ENCODE results near the gene TCERG1.

Gene TCERG1

DNA sequence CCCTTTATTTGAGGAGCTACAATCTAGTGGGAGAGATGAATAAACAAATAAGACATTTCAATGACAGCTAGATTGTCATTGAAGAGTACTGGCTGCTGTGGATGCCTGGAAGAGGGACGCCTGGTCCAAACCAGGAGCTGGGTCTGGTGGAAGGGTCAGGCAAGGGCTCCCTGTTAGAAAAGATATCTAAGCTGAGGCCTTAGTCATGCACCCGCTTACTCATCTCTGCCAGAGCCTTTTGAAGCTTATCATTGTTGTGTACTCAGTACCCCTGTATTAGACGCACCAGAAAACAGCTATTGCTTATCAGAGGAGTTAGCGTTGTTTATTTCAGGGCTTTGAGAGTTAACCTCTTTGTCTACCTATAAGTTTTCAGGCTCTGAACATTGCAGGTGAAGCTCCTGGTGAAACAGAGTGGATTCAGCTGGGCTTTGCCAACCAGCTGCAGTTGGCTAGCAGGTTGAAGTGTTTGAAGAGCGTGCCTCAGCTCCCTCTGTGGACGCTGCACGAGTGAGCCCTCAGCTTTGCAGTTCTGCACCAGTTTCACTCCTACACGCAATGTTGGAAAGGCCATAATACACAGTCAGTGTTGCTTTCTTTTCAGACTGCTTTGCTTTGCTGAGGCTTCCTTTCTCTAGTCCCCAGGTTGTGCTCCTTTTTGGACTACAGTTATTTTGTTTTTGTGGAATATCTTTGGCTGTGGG lies 74.4 kb downstream of the TCERG1 start:
- Histone ChIP-seq H3K4me1 (peaks cover 0 to under 1% (median 0%) of the 10 kb centered on the region in 10 experiments; a peak in 1 of 20 replicates), H3K4me2 (no peak overlapping the region), H3K9ac (no peak overlapping the region), H3K9me3 (replicated peaks in 1 of 11) (no peaks in the 10 kb centered on the region), H3K27me3 (no peaks in the 10 kb centered on the region), H3K4me3 (no peak overlapping the region), H3K36me3 (no peaks in the 10 kb centered on the region), H3K27ac (no peak overlapping the region), H4K20me1 (no peaks in the 10 kb centered on the region; a peak in 1 of 22 replicates)
- TF ChIP-seq Cebpa-rat (IDR thresholded peaks at IDR 0.05): no peak

DNA sequence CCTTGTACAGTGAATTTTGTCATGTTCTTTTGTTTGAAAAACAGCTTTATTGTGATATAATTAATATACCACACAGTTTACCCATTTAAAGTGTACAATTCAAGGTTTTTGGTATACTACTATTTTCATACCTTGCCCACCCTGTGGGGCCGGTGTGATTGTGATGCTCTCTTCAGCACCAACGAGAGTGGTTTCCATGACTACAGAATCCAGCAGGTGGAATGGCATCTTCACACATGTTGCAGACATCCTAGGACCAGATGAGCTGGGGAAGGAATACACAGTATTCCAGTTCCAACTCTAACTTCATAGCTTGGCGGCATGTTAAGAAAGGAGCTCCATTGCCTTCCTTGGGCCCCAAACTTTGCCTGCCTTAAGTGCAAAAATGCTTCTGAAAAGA lies 76.6 kb downstream of the TCERG1 start:
- H3K36me3 ChIP-seq: no peaks in the 10 kb centered on the region
- no peak for TF ChIP-seq Cebpa-rat (IDR thresholded peaks at IDR 0.05)

GRCh38 chr5:146527785-146528184 lies 80.7 kb downstream of the TCERG1 start:
- H3K36me3 ChIP-seq: no peaks in the 10 kb centered on the region
- H3K9me3 ChIP-seq (replicated peaks in 1 of 11): no peaks in the 10 kb centered on the region
- H3K4me3 ChIP-seq: no peak overlapping the region
- no peaks in the 10 kb centered on the region; a peak in 1 of 20 replicates for H3K4me1 ChIP-seq
- no peak for TF ChIP-seq Cebpa-rat (IDR thresholded peaks at IDR 0.05)
- no peak overlapping the region for H3K9ac ChIP-seq
- H3K4me2 ChIP-seq: no peak overlapping the region
- no peaks in the 10 kb centered on the region for H4K20me1 ChIP-seq
- H3K27ac ChIP-seq: no peak overlapping the region
- no peaks in the 10 kb centered on the region for H3K27me3 ChIP-seq

More for the DNA sequence above, 76.6 kb downstream of the TCERG1 start:
- Histone ChIP-seq H3K4me2 (no peak overlapping the region), H3K4me3 (no peak overlapping the region), H3K27me3 (no peaks in the 10 kb centered on the region), H3K27ac (no peak overlapping the region), H4K20me1 (no peaks in the 10 kb centered on the region), H3K9ac (no peak overlapping the region), H3K4me1 (no peaks in the 10 kb centered on the region), H3K9me3 (replicated peaks in 1 of 11) (no peaks in the 10 kb centered on the region)

- H3K4me2 ChIP-seq: no peak overlapping the region
- no peak overlapping the region for H3K9ac ChIP-seq
- H3K9me3 ChIP-seq (replicated peaks in 1 of 11): no peaks in the 10 kb centered on the region
- no peak overlapping the region for H3K4me3 ChIP-seq
- no peaks in the 10 kb centered on the region for H3K36me3 ChIP-seq
- H3K27me3 ChIP-seq: no peaks in the 10 kb centered on the region
- no peak for TF ChIP-seq Cebpa-rat (IDR thresholded peaks at IDR 0.05)
- no peak overlapping the region for H3K27ac ChIP-seq
- no peaks in the 10 kb centered on the region; a peak in 1 of 20 replicates for H3K4me1 ChIP-seq
- no peaks in the 10 kb centered on the region for H4K20me1 ChIP-seq
Observed at GRCh38 chr5:146528236-146528635, 81.1 kb downstream of the TCERG1 start.

DNA sequence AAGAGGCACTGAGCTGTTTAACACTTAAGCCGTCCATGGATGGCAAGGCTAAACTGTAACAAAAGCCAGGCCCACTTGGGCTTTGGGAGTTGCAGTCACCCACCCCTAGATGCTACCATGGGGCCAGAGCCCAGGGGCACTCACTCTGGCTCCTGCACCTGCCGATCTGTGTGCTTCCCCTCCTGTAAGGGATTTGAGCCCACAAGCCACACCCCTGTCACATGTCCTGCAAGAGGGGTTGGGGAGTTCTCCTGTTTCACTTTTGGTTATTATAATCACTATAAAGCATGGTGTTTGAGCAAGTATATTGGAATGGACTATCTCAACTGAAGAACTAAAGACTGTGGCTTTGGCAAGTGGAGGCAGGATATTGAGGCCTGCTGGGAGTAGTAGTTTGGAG lies 82.9 kb downstream of the TCERG1 start:
- no peak overlapping the region for H3K4me3 ChIP-seq
- no peaks in the 10 kb centered on the region for H3K27me3 ChIP-seq
- no peak for TF ChIP-seq Cebpa-rat (IDR thresholded peaks at IDR 0.05)
- H4K20me1 ChIP-seq: no peaks in the 10 kb centered on the region
- H3K4me2 ChIP-seq: no peak overlapping the region
- H3K36me3 ChIP-seq: no peaks in the 10 kb centered on the region
- H3K4me1 ChIP-seq: no peaks in the 10 kb centered on the region; a peak in 1 of 20 replicates
- H3K9ac ChIP-seq: no peak overlapping the region
- no peak overlapping the region for H3K27ac ChIP-seq
- no peaks in the 10 kb centered on the region for H3K9me3 ChIP-seq (replicated peaks in 1 of 11)

DNA sequence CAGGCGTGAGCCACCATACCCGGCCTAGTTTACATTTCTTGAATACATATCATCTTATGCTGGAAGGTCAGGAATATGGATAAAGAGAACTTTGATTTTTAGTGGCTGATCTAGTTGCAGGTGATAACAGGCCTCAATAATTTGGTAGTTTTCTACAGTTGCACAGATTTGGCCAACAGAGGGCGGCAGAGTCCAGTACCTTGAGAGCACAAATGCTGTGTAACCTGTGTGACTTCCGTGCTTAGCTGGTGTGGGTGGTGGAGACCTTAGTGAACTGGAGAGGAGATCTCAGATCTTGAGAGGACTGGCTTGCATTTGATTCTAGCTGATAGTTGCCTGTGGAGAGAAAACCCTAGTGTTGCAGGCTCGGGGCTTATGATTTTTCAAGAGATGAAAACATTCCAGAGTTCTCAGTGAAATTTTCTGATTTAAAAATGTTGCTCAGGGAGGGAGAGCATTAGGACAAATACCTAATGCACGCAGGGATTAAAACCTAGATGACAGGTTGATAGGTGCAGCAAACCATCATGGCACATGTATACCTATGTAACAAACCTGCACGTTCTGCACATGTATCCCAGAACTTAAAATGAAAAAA lies 86.2 kb downstream of the TCERG1 start:
- no peaks in the 10 kb centered on the region for H4K20me1 ChIP-seq
- no peak overlapping the region for H3K4me3 ChIP-seq
- TF ChIP-seq Cebpa-rat (IDR thresholded peaks at IDR 0.05): no peak
- no peaks in the 10 kb centered on the region; a peak in 1 of 20 replicates for H3K4me1 ChIP-seq
- no peaks in the 10 kb centered on the region for H3K36me3 ChIP-seq
- H3K27me3 ChIP-seq: no peaks in the 10 kb centered on the region
- H3K9me3 ChIP-seq (replicated peaks in 1 of 11): no peaks in the 10 kb centered on the region
- no peak overlapping the region for H3K9ac ChIP-seq
- H3K27ac ChIP-seq: no peak overlapping the region
- H3K4me2 ChIP-seq: no peak overlapping the region

GRCh38 chr5:146533882-146534281 lies 86.7 kb downstream of the TCERG1 start:
- no peaks in the 10 kb centered on the region; a peak in 1 of 20 replicates for H3K4me1 ChIP-seq
- no peak overlapping the region for H3K27ac ChIP-seq
- no peak for TF ChIP-seq Cebpa-rat (IDR thresholded peaks at IDR 0.05)
- no peaks in the 10 kb centered on the region for H3K27me3 ChIP-seq
- H4K20me1 ChIP-seq: no peaks in the 10 kb centered on the region
- H3K36me3 ChIP-seq: no peaks in the 10 kb centered on the region
- H3K9ac ChIP-seq: no peak overlapping the region
- no peak overlapping the region for H3K4me2 ChIP-seq
- no peak overlapping the region for H3K4me3 ChIP-seq
- no peaks in the 10 kb centered on the region for H3K9me3 ChIP-seq (replicated peaks in 1 of 11)

- H3K27ac ChIP-seq: no peak overlapping the region
- no peak overlapping the region for H3K4me2 ChIP-seq
- H3K4me3 ChIP-seq: no peak overlapping the region
- no peak overlapping the region for H3K9ac ChIP-seq
- no peaks in the 10 kb centered on the region for H3K36me3 ChIP-seq
- H3K27me3 ChIP-seq: no peaks in the 10 kb centered on the region
- H3K9me3 ChIP-seq (replicated peaks in 1 of 11): no peaks in the 10 kb centered on the region
- no peak for TF ChIP-seq Cebpa-rat (IDR thresholded peaks at IDR 0.05)
- no peaks in the 10 kb centered on the region for H3K4me1 ChIP-seq
- H4K20me1 ChIP-seq: no peaks in the 10 kb centered on the region
Observed at GRCh38 chr5:146538432-146538831, 91.3 kb downstream of the TCERG1 start.

DNA sequence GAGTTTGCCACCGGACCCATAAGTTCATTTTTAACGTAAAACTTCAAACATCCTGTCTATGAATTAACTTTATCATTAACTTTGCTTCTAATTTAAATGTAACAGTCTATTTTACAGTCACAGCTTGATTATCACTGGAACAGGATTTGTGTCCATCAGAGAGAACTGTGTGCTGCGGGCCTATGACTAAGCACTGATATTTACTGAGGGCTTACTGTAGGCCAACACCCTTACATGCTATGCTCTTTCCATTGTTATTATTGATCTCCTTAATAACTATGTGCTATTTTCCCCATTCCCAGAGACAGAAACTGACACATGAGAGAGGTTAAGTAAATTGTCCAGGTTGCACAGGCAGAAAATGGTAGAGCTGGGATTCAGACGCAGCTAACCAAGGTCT lies 92.8 kb downstream of the TCERG1 start:
- Histone ChIP-seq H3K4me2 (no peak overlapping the region), H3K4me1 (no peaks in the 10 kb centered on the region), H3K36me3 (no peaks in the 10 kb centered on the region), H3K27me3 (no peaks in the 10 kb centered on the region), H3K9me3 (replicated peaks in 1 of 11) (no peaks in the 10 kb centered on the region), H4K20me1 (no peaks in the 10 kb centered on the region), H3K9ac (no peak overlapping the region), H3K27ac (no peak overlapping the region), H3K4me3 (no peak overlapping the region)
- TF ChIP-seq Cebpa-rat (IDR thresholded peaks at IDR 0.05): no peak

GRCh38 chr5:146540414-146540813 lies 93.3 kb downstream of the TCERG1 start:
- H3K4me1 ChIP-seq: no peaks in the 10 kb centered on the region
- no peaks in the 10 kb centered on the region for H3K9me3 ChIP-seq (replicated peaks in 1 of 11)
- H3K4me2 ChIP-seq: no peak overlapping the region
- H3K36me3 ChIP-seq: no peaks in the 10 kb centered on the region
- TF ChIP-seq Cebpa-rat (IDR thresholded peaks at IDR 0.05): no peak
- no peak overlapping the region for H3K27ac ChIP-seq
- H3K9ac ChIP-seq: no peak overlapping the region
- no peaks in the 10 kb centered on the region for H3K27me3 ChIP-seq
- H3K4me3 ChIP-seq: no peak overlapping the region
- no peaks in the 10 kb centered on the region for H4K20me1 ChIP-seq

Measured in BLaER1 treated with 17β-estradiol and CSF1 and Interleukin-3, amounts not matched to agents 10 nM and 100 nM (cell line).